H1 (cell line): ENCODE measurements around the gene SCGN. TPM values are rescaled to one million over a fixed set of nuclear protein-coding genes. Genes with fewer than 3 reads are reported as not detected.

Source experiments
- CTCF ChIA-PET: fragments of 300-600 bp; sonication (Branson Sonifier 250); formaldehyde crosslinking; loops from one replicate; lab custom pipeline; 2021; ENCODE audit not compliant: partially characterized antibody; lab: Charles Lee
- POLR2A ChIA-PET: fragments of 300-600 bp; sonication (Branson Sonifier 250); formaldehyde crosslinking; loops from one replicate; lab custom pipeline; 2021; ENCODE audit warnings: inconsistent platforms; ENCODE audit not compliant: partially characterized antibody; lab: Charles Lee
- DNase-seq, 2 experiments: peaks; one replicate each; pipeline versions ENCODE4 v3.0.0 to v3.0.0-alpha.2; 2010 to 2022; ENCODE audit warnings: low spot score in 2 of 2, low read depth in 1 of 2, mixed read lengths in 1 of 2
- FAIRE-seq: peaks from 2 replicates; lab custom pipeline; 2011; peaks lifted over from hg19 to GRCh38; lab: Jason Lieb, UNC
- H2AFZ ChIP-seq: 2 replicates; pipeline ENCODE4 v1.8.1; 2012; ENCODE audit warnings: low read length, inconsistent platforms
- H2AK5ac ChIP-seq: 2 replicates; pipeline ENCODE4 v1.6.1; 2013; ENCODE audit warnings: low read depth, low read length
- H2BK120ac ChIP-seq: replicated peaks from 2 replicates; pipeline ENCODE3; 2013; ENCODE audit warnings: low read depth, low read length, inconsistent platforms
- H2BK12ac ChIP-seq: 2 replicates; pipeline ENCODE4 v1.6.1; 2013; ENCODE audit warnings: low read depth, low read length
- H2BK15ac ChIP-seq: 2 replicates; pipeline ENCODE4 v1.6.1; 2013; ENCODE audit warnings: low read length
- H2BK20ac ChIP-seq: 2 replicates; pipeline ENCODE4 v1.6.1; 2013; ENCODE audit warnings: low read length
- H2BK5ac ChIP-seq: 2 replicates; pipeline ENCODE4 v1.6.1; 2013; ENCODE audit warnings: low read depth, low read length
- H3K14ac ChIP-seq: 2 replicates; pipeline ENCODE4 v1.6.1; 2013; ENCODE audit warnings: inconsistent platforms; ENCODE audit not compliant: insufficient read length
- H3K18ac ChIP-seq: 2 replicates; pipeline ENCODE4 v1.6.1; 2013; ENCODE audit warnings: low read length; ENCODE audit errors: extremely low read depth
- H3K23ac ChIP-seq: 2 replicates; pipeline ENCODE4 v1.6.1; 2013; ENCODE audit warnings: inconsistent platforms; ENCODE audit not compliant: insufficient read length
- H3K23me2 ChIP-seq: 2 replicates; pipeline ENCODE4 v1.6.1; 2013; ENCODE audit warnings: low read depth, low read length
- H3K27ac ChIP-seq: 2 replicates; pipeline ENCODE4 v1.6.1; 2011; ENCODE audit warnings: low read depth, low read length, inconsistent platforms
- H3K27me3 ChIP-seq, 4 experiments: replicated peaks in 1 of 4; 1 replicate in 1 of 4; 2 replicates in 3 of 4; pipeline versions ENCODE4 v1.6.1 to v1.8.1; 2011 to 2013; ENCODE audit warnings: low read length in 3 of 4, mild to moderate bottlenecking in 3 of 4, inconsistent platforms in 2 of 4, mixed read lengths in 2 of 4, moderate library complexity in 1 of 4; ENCODE audit not compliant: control insufficient read depth in 3 of 4, insufficient read depth in 3 of 4; ENCODE audit errors: extremely low read depth in 1 of 4
- H3K36me3 ChIP-seq, 4 experiments: 2 replicates each; pipeline versions ENCODE4 v1.6.1 to v1.8.1; 2011 to 2013; ENCODE audit warnings: mild to moderate bottlenecking in 4 of 4, low read length in 3 of 4, moderate library complexity in 2 of 4, control low read depth in 1 of 4, inconsistent platforms in 1 of 4; ENCODE audit not compliant: insufficient read depth in 4 of 4, control insufficient read depth in 2 of 4
- H3K4ac ChIP-seq: replicated peaks from 2 replicates; pipeline ENCODE3; 2013; ENCODE audit warnings: low read length, low read depth, mixed read lengths, inconsistent platforms; ENCODE audit not compliant: insufficient read length
- H3K4me1 ChIP-seq, 4 experiments: replicated peaks in 1 of 4; 1 replicate in 1 of 4; 2 replicates in 3 of 4; pipeline versions ENCODE4 v1.6.1 to v1.8.1; 2011 to 2013; ENCODE audit warnings: low read length in 3 of 4, inconsistent platforms in 2 of 4, mixed read lengths in 1 of 4; ENCODE audit not compliant: insufficient read depth in 4 of 4, control insufficient read depth in 3 of 4
- H3K4me2 ChIP-seq, 2 experiments: 2 replicates each; pipeline versions ENCODE4 v1.6.1 to v1.8.1; 2011 to 2013; ENCODE audit warnings: low read depth in 2 of 2, low read length in 2 of 2, control low read depth in 1 of 2, inconsistent platforms in 1 of 2, mild to moderate bottlenecking in 1 of 2; ENCODE audit not compliant: insufficient read depth in 1 of 2
- H3K4me3 ChIP-seq, 4 experiments: fragments of 200-600, 300-600 bp in 1 of 4; sonication (generic), shearing (Covaris generic), sonication (Bioruptor Twin) in 1 of 4; 2 replicates each; pipeline versions ENCODE4 v1.5.1 to v1.8.1; 2011 to 2016; ENCODE audit warnings: low read length in 4 of 4, low read depth in 3 of 4, control low read depth in 2 of 4, inconsistent platforms in 2 of 4, mild to moderate bottlenecking in 2 of 4, mixed read lengths in 1 of 4, moderate library complexity in 1 of 4; ENCODE audit not compliant: insufficient read depth in 2 of 4; ENCODE audit errors: extremely low read depth in 1 of 4
- H3K56ac ChIP-seq: replicated peaks from 2 replicates; pipeline ENCODE3; 2013; ENCODE audit warnings: low read depth, mild to moderate bottlenecking, mixed read lengths, low read length, inconsistent platforms; ENCODE audit not compliant: insufficient read length
- H3K79me1 ChIP-seq: 2 replicates; pipeline ENCODE4 v1.6.1; 2013; ENCODE audit warnings: low read depth, low read length, control low read depth
- H3K79me2 ChIP-seq, 2 experiments: 2 replicates each; pipeline versions ENCODE4 v1.6.1 to v1.8.1; 2012 to 2013; ENCODE audit warnings: low read length in 2 of 2, mild to moderate bottlenecking in 2 of 2, inconsistent platforms in 1 of 2; ENCODE audit not compliant: insufficient read depth in 2 of 2, control insufficient read depth in 1 of 2
- H3K9ac ChIP-seq, 4 experiments: replicated peaks in 1 of 4; 1 replicate in 1 of 4; 2 replicates in 3 of 4; pipeline versions ENCODE4 v1.6.1 to v1.8.1; 2011 to 2013; ENCODE audit warnings: low read depth in 3 of 4, low read length in 3 of 4, control low read depth in 2 of 4, mild to moderate bottlenecking in 2 of 4, moderate library complexity in 2 of 4, inconsistent platforms in 1 of 4; ENCODE audit errors: extremely low read depth in 1 of 4
- H3K9me3 ChIP-seq, 2 experiments: 2 replicates each; pipeline versions ENCODE4 v1.6.1 to v1.8.1; 2012 to 2013; ENCODE audit warnings: mild to moderate bottlenecking in 2 of 2, moderate library complexity in 2 of 2, control low read depth in 1 of 2, inconsistent platforms in 1 of 2, low read depth in 1 of 2, low read length in 1 of 2, mixed read lengths in 1 of 2; ENCODE audit not compliant: insufficient read depth in 2 of 2
- H4K20me1 ChIP-seq, 2 experiments: replicated peaks in 1 of 2; 2 replicates each; pipeline versions ENCODE3 to v1.8.1; 2011 to 2013; ENCODE audit warnings: inconsistent platforms in 2 of 2, low read length in 2 of 2, mild to moderate bottlenecking in 1 of 2; ENCODE audit not compliant: insufficient read depth in 2 of 2, control insufficient read depth in 1 of 2
- H4K5ac ChIP-seq: 2 replicates; pipeline ENCODE4 v1.6.1; 2013; ENCODE audit warnings: low read length, low read depth, mixed read lengths, inconsistent platforms; ENCODE audit not compliant: insufficient read length
- H4K8ac ChIP-seq: 2 replicates; pipeline ENCODE4 v1.8.0; 2013; ENCODE audit warnings: mild to moderate bottlenecking, moderate library complexity, low read length, inconsistent platforms; ENCODE audit not compliant: insufficient read depth; ENCODE audit errors: extremely low read depth
- H4K91ac ChIP-seq: replicated peaks from 2 replicates; pipeline ENCODE3; 2013; ENCODE audit warnings: low read length, mixed read lengths, inconsistent platforms; ENCODE audit not compliant: insufficient read length
- EP300 ChIP-seq, 2 experiments: IDR thresholded peaks; 1 replicate in 1 of 2; 2 replicates in 1 of 2; pipeline ENCODE4 v1.6.1; 2011 to 2012; ENCODE audit warnings: low read depth in 2 of 2, low read length in 2 of 2, mild to moderate bottlenecking in 2 of 2, borderline replicate concordance in 1 of 2, inconsistent platforms in 1 of 2, moderate library complexity in 1 of 2
- EZH2 ChIP-seq: fragments of 200-600 bp; sonication (generic); IDR thresholded peaks from 2 replicates; pipeline ENCODE4 v1.7.1; 2012; ENCODE audit warnings: low read depth, mild to moderate bottlenecking, moderate library complexity, low read length, inconsistent platforms; ENCODE audit not compliant: severe bottlenecking
- GABPA ChIP-seq: IDR thresholded peaks from 2 replicates; pipeline ENCODE4 v1.6.1; 2011; ENCODE audit warnings: mild to moderate bottlenecking, low read length, moderate library complexity, borderline replicate concordance; ENCODE audit not compliant: insufficient read depth
- JUN ChIP-seq: IDR thresholded peaks from 2 replicates; pipeline ENCODE4 v1.6.1; 2011; ENCODE audit warnings: low read depth, mild to moderate bottlenecking, improper control_type of control experiment, low read length
- JUND ChIP-seq: IDR thresholded peaks from 2 replicates; pipeline ENCODE4 v1.6.1; 2011; ENCODE audit warnings: mild to moderate bottlenecking, improper control_type of control experiment, low read length
- KDM5A ChIP-seq: fragments of 200-600 bp; IDR thresholded peaks from 2 replicates; pipeline ENCODE4 v1.7.1; 2012; ENCODE audit warnings: mild to moderate bottlenecking, low read length, inconsistent platforms, mixed read lengths
- PHF8 ChIP-seq: fragments of 200-600 bp; sonication (generic); conservative IDR thresholded peaks from 2 replicates; pipeline ENCODE4 v1.7.1; 2012; ENCODE audit warnings: low read depth, mild to moderate bottlenecking, inconsistent platforms, low read length, moderate library complexity
- RBBP5 ChIP-seq: IDR thresholded peaks from 2 replicates; pipeline ENCODE4 v1.7.1; 2012; ENCODE audit warnings: low read depth, mild to moderate bottlenecking, inconsistent platforms, low read length, moderate library complexity, borderline replicate concordance
- RFX5 ChIP-seq: IDR thresholded peaks from 2 replicates; pipeline ENCODE4 v1.6.1; 2011; ENCODE audit warnings: low read depth, low read length, improper control_type of control experiment, borderline replicate concordance
- RNF2 ChIP-seq: fragments of 200-900, 300-1000 bp; sonication (generic); IDR thresholded peaks from 2 replicates; pipeline ENCODE4 v1.7.1; 2016; ENCODE audit warnings: borderline replicate concordance, low read depth, mild to moderate bottlenecking, antibody characterized with exemption, low read length; ENCODE audit not compliant: poor library complexity, severe bottlenecking; ENCODE audit errors: missing control alignments
- RXRA ChIP-seq: IDR thresholded peaks from 2 replicates; pipeline ENCODE4 v1.6.1; 2011; ENCODE audit warnings: low read depth, mild to moderate bottlenecking, low read length, moderate library complexity; ENCODE audit not compliant: insufficient read depth
- USF2 ChIP-seq: IDR thresholded peaks from 2 replicates; pipeline ENCODE4 v1.6.1; 2011; ENCODE audit warnings: low read length, improper control_type of control experiment
- WGBS, 2 experiments: shearing (Covaris generic) in 1 of 2; methylation state at CpG; one replicate each; pipeline versions ENCODE4 v1.1.6 to v1.1.7; 2013 to 2015; ENCODE audit warnings: low lambda C conversion rate in 2 of 2, mixed read lengths in 2 of 2, inconsistent platforms in 1 of 2, low coverage in 1 of 2, missing lambda C conversion rate in 1 of 2; ENCODE audit not compliant: insufficient replicate concordance in 2 of 2, insufficient coverage in 1 of 2, insufficient read length in 1 of 2; ENCODE audit errors: extremely low coverage in 1 of 2, missing lambda C conversion rate in 1 of 2; 5-methylcytosine and 5-hydroxymethylcytosine counted together
- polyA plus RNA-seq, 7 experiments: library from polyadenylated mRNA; depleted of rRNA in 3 of 7; stranded (reverse) in 5 of 7; unstranded in 2 of 7; fragments of >200 nt in 5 of 7; fragments of 200-250 nt in 2 of 7; gene quantifications; 1 replicate in 5 of 7; 2 replicates in 1 of 7; 4 replicates in 1 of 7; pipeline versions ENCODE4 v1.2.1 to v1.2.3, GENCODE V29; 2011 to 2013; ENCODE audit warnings: missing spikeins in 2 of 7, mixed read lengths in 2 of 7
- total RNA-seq: library from RNA; stranded (reverse); fragmentation: NEBNext Ultra II Directional; extraction: Animal tissue kit (Norgen Biotek cat#: 25700); gene quantifications from 2 replicates; pipeline ENCODE4 v1.2.1, GENCODE V29; 2021

The SCGN gene
- total and polyA plus RNA-seq, 2 of the 8 experiments (the other 6 are each of a cell fraction or from before 2014, with no cell fraction given), result not detected

GRCh38 chr6:25731721-25732120, 79.7 kb downstream of the SCGN start:
- Histone ChIP-seq H3K36me3 (no peaks in the 10 kb centered on the region), H2BK120ac (no peak overlapping the region), H3K4me2 (no peak overlapping the region), H4K20me1 (no peaks in the 10 kb centered on the region), H3K27me3 (no peaks in the 10 kb centered on the region), H3K18ac (no peak overlapping the region), H3K9me3 (no peaks in the 10 kb centered on the region; a peak in 1 of 4 replicates), H3K79me1 (no peaks in the 10 kb centered on the region), H2BK12ac (no peak overlapping the region), H3K27ac (no peak overlapping the region), H3K4me1 (no peaks in the 10 kb centered on the region), H3K23me2 (no peaks in the 10 kb centered on the region), H3K56ac (no peak overlapping the region), H4K8ac (no peak overlapping the region), H2AFZ (no peak overlapping the region), H4K5ac (no peak overlapping the region), H3K23ac (no peak overlapping the region), H3K4ac (no peak overlapping the region), H2BK20ac (no peak overlapping the region), H2BK5ac (no peak overlapping the region), H3K79me2 (no peaks in the 10 kb centered on the region), H3K14ac (no peak overlapping the region), H2AK5ac (no peak overlapping the region), H4K91ac (no peak overlapping the region), H3K4me3 (no peak overlapping the region), H2BK15ac (no peak overlapping the region), H3K9ac (no peak overlapping the region)
- POLR2A ChIA-PET, result no interaction called here
- no peak for FAIRE-seq
- DNase-seq, result no peak
- CTCF ChIA-PET, result interaction anchor here (0.7 to 4.8 kb wide), 12 partner anchors 11 to 201 kb away, joined by 3 to 36 read pairs (median 4); no protein-coding TSS in a partner anchor
- 94% methylated on average over 15 of the region's 15 CpGs; no CpG with 5 or more reads in 1 of the 2 experiments for WGBS, 2 experiments
- TF ChIP-seq RFX5, result no peak
- no peak for TF ChIP-seq EZH2
- no peak for TF ChIP-seq RNF2
- TF ChIP-seq JUN, result no peak
- no peak for TF ChIP-seq RBBP5
- TF ChIP-seq USF2, result no peak
- TF ChIP-seq EP300 (IDR thresholded peaks at IDR 0.05; ENCODE audit: borderline replicate concordance in 1 of 2, low read depth in 2 of 2, low read length in 2 of 2), result no peak
- TF ChIP-seq JUND, result no peak
- TF ChIP-seq PHF8, result no peak
- TF ChIP-seq GABPA, result no peak
- TF ChIP-seq RXRA, result no peak
- no peak for TF ChIP-seq KDM5A
